SK-N-DZ (cell line): ENCODE results near the gene ATRN.
"Not testable (repeated sequence)": the region's sequence is repeated elsewhere in the genome, so short reads cannot be mapped to it uniquely, and the experiment has no call there.

Source experiments
- DNase-seq: peaks from one replicate; pipeline ENCODE4 v3.0.0-alpha.2; 2015; ENCODE audit warnings: low spot score

ATRN gene

DNA sequence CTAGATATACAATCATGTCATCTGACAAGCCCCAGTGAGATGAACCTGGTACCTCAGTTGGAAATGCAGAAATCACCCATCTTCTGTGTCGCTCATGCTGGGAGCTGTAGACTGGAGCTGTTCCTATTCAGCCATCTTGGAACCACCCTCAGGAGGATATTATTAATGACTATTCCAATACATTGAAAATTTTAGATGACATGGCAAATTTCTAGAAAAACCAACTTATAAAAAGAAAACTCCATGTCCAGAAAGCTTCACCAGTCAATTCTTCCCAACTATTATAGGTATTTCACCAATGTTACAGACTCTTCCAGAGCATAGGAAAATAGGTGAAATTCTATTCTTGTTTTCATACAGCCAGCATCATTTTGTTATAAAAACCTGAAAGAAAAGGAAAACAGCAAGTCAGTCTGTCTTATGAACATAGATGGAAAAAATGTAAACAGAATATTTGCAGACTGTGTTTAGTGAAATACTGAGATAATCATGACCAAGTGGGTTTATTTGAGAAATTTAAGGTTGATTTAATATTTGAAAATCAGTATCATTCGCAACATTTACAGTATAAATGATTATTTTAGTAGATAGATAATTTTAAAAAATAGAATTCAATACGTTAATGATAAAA, 43.3 kb downstream of the ATRN start:
- DNase-seq = no peak

GRCh38 chr20:3515379-3516170, 44.8 kb downstream of the ATRN start:
- no peak for DNase-seq

DNA sequence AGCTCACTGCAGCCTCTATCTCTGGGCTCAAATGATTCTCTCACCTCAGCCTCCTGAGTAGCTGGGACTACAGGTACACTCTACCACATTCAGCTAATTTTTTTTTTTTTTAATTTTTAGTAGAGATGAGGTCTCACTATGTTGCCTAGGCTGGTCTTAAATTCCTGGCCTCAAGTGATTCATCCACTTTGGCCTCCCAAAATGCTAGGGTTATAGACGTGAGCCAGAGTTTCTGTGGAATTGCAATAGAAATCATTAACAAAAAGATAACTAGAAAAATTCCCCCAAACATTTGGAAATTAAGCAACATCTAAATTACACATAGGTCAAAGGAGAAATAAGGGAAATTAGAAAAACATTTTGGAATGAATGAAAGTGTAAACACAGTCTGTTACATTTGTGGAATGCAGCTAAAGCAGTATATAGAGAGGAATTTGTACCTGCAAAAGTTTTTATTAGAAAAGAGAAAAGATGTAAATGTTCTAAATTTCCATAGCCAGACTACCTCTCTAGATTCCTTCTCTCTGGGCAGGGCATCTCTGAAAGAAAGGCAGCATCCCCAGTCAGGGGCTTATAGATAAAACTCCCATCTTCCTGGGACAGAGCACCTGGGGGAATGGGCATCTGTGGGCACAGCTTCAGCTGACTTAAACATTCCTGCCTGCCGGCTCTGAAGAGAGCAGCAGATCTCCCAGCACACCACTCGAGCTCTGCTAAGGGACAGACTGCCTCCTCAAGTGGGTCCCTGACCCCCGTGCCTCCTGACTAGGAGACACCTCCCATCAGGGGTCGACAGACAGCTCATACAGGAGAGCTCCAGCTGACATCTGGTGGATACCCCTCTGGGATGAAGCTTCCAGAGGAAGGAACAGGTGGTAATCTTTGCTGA, 51.3 kb downstream of the ATRN start:
- DNase-seq = no peak

DNA sequence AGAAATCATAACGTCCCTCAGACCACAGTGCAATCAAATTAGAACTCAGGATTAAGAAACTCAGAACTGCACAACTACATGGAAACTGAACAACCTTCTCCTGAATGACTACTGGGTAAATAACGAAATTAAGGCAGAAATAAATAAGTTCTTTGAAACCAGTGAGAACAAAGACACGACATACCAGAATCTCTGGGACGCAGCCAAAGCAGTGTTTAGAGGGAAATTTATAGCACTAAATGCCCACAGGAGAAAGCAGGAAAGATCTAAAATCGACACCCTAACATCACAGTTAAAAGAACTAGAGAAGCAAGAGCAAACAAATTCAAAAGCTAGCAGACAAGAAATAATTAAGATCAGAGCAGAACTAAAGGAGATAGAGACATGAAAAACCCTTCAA, 53.9 kb downstream of the ATRN start:
- DNase-seq = not testable (repeated sequence)

DNA sequence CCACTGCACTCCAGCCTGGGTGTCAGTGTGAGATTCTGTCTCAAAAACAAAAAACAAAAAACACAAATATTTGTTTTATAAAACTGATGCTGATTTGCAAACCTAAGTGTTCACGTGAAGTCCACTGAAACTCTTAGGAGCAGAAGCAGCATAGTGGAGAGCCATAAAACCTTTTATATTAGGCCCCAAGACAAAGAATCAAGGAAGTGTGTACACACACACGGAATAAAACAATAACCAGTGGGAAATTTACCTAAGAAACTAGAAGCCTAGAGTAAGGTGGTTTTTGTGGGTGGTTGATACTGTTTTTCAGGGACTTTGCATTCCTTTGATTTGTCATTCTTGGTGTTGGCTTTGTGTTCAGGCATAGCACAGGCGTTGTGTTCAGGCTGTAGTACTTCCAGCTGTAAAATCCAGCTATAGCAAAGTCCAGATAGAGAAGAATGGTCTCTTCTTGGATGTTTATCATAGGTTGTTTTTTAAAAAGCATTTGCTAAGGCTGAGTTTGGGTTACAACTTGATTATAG, 61.3 kb downstream of the ATRN start:
- DNase-seq = no peak

- DNase-seq = not testable (repeated sequence)
These were observed 66.9 kb downstream of the ATRN start for GRCh38 chr20:3537733-3538132.

- no peak for DNase-seq
These were observed 68.7 kb downstream of the ATRN start for GRCh38 chr20:3539311-3540107.

- DNase-seq = no peak
These were observed 71.3 kb downstream of the ATRN start for GRCh38 chr20:3541887-3542721.

DNA sequence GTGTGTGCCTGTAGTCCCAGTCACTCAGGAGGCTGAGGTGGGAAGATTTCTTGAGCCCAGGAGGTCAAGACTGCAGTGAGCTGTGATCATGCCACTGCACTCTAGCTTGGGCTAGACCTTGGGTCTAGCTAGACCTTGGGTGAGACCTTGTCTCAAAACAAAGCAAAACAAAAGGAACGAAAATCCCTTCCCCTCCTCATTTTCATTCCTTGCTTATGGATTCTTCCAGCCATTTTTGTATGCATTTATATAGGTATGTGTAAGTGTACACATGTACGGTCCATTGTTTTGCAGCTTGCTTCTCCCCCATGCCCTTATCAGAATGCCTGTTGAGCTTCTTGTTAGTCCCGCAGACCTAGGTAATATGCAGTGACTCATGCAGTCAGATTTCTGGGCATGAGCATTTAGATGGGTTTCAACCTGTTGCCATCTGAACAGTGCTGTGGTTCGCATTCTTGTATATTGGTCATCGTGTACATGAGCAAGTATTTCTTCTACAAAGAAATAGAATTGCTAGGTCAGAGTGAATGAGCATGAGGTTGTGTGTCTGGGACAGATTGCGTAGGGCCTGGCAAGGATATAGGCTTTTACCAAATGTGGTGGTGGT, 73.2 kb downstream of the ATRN start:
- DNase-seq = no peak

DNA sequence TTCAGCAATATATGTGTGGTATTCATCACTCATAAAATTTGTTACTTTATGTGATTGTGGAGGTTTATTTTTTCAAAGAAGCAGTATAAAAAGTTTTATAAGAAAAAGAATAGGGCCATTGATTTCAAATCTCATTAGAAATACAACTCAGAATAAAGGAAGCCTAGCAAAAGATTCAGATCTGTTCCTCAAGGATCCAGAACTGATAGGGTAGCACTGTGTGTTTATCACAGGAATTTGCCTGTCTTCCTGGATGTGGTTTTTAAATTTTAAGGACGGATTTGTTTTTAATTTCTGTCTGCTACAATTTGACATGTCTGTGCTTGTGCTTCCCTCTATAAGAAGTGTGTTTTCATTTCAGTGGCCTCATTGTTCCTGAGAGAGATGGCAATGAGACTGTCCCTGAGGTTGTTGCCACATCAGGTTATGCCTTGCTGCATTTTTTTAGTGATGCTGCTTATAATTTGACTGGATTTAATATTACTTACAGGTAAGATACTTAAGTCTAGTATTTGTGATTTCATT, 74.6 kb downstream of the ATRN start:
- no peak for DNase-seq

DNA sequence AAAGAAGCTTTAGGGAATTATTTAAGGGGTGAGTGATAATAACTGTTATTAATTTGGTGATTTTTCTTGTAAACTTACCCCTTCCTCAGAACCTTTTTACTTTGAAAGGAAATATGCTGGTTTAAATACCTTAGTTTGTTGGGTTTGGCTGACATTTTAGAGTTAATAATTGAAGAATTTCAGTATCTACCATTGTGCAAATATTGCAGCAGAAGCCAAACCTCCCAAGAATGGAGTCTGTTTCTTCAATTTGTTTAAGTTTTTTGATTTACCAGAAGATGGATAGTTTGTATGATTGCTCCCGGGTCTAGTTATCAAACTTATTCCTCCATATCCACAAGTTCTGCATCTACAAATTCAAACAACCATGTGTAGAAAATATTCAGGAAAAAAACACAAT, 77.1 kb downstream of the ATRN start:
- no peak for DNase-seq

DNA sequence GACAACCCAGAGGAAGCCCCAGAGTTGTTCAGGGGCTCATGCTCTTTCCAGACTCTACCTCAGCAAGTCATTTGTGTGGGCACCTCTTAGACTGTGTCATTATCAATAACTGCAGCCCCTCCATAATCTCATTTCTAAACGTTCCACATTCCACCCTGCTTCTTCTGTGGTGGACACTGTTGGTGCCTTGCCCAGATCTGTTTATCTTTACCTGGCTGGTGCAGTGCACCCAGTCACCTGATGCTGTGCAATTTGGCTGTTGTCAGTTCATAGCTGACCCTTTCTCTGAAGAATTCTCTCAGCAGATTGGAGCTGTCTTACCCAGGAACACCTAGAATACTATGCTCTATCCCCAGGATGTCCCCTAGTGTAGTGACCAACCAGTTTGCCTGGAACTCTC, 80.0 kb downstream of the ATRN start:
- DNase-seq = no peak

- DNase-seq = no peak
These were observed 81.0 kb downstream of the ATRN start for GRCh38 chr20:3551681-3552434.

DNA sequence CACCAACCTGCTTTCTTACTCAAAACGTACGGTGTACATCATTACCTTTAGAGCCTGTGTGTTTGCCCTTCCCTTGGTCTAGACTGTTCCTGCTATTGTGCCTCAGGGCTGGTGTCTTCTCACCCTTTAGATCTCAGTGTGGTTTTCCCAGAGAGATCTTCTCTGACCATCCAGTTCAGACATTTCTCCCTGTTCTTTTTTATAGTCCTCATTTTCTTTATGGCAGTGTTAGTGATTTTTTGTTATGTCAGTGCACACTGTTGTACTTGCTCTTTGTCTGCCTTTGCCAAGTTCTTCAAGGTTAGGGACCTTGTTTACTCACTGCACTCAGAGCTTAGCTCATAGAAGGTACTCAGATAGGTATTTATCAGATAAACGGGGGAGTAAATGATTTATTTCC, 82.8 kb downstream of the ATRN start:
- DNase-seq = no peak

- no peak for DNase-seq
These were observed 86.5 kb downstream of the ATRN start for GRCh38 chr20:3557237-3557785.

DNA sequence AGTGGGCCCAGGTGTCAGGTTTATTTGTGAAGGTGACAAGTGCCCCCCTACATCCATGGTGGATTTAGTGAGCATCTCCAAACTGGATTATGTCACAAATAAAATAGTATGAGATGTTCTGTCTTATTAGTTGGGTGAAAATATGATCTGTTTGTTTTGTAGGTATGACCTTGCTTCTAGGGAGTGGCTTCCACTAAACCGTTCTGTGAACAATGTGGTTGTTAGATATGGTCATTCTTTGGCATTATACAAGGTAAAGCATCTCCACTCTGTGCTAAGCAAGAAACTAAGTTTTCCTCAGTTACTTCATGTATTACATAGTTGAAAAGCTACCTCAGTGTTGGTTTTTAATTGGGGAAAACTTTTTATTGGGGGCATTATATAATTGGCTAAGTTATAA, 88.4 kb downstream of the ATRN start:
- DNase-seq = no peak

GRCh38 chr20:3559637-3560036, 88.8 kb downstream of the ATRN start:
- no peak for DNase-seq

DNA sequence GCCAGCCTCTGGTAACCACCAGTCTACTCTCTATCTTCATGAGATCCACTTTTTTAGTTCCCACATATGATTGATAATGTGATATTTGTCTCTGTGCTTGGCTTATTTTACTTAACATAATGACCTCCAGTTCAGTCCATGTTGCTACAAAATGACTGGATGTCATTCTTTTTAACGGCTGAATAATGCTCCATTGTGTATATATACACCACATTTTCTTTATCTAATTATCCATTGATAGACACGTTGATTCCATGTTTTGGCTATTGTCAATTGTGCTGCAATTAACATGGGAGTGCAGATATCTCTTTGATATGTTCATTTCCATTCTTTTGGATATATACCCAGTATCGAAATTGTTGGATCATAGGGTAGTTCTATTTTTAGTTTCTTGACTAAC, 89.3 kb downstream of the ATRN start:
- DNase-seq = no peak

DNA sequence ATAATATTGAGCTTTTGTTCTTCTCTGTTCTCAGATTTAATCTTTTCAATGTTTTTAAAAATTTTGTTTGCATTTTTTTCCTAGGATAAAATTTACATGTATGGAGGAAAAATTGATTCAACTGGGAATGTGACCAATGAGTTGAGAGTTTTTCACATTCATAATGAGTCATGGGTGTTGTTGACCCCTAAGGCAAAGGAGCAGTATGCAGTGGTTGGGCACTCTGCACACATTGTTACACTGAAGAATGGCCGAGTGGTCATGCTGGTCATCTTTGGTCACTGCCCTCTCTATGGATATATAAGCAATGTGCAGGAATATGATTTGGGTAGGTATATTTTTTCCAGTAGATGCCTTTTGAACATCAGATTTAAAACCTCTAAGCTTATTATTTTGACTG, 89.8 kb downstream of the ATRN start:
- DNase-seq = no peak
